GM10266 (cell line): Measurements from ENCODE around the gene CCDC149.

Experiments
- DNase-seq: peaks from one replicate; pipeline ENCODE4 v3.0.0; 2012; ENCODE audit errors: extremely low spot score
- CTCF ChIP-seq: IDR thresholded peaks from 2 replicates; pipeline ENCODE4 v1.5.1; 2012; ENCODE audit warnings: mild to moderate bottlenecking, low read depth; ENCODE audit not compliant: control insufficient read depth, insufficient read depth; ENCODE audit errors: missing control alignments

Gene CCDC149

GRCh38 chr4:24845132-24845531 is 67.7 kb downstream of the CCDC149 start:
- TF ChIP-seq CTCF: no peak
- no peak for DNase-seq

GRCh38 chr4:24843096-24843495 is 69.7 kb downstream of the CCDC149 start:
- TF ChIP-seq CTCF: no peak
- no peak for DNase-seq

- TF ChIP-seq CTCF: no peak
- DNase-seq: no peak
Measured at GRCh38 chr4:24842356-24842755, 70.5 kb downstream of the CCDC149 start.

- no peak for DNase-seq
- no peak for TF ChIP-seq CTCF
Measured at GRCh38 chr4:24840826-24841543, 71.9 kb downstream of the CCDC149 start.

- no peak for DNase-seq
- TF ChIP-seq CTCF: no peak
Measured at GRCh38 chr4:24840362-24840761, 72.5 kb downstream of the CCDC149 start.

- TF ChIP-seq CTCF: no peak
- DNase-seq: no peak
Measured at GRCh38 chr4:24837781-24838180, 75.1 kb downstream of the CCDC149 start.

- no peak for DNase-seq
- no peak for TF ChIP-seq CTCF
Measured at GRCh38 chr4:24837336-24837735, 75.5 kb downstream of the CCDC149 start.
